Smooth muscle cell (in vitro differentiated cells): ENCODE data around the gene TMEM59L. TPM values are rescaled to one million over a fixed set of nuclear protein-coding genes. Genes with fewer than 3 reads are reported as not detected.
A peak's percentile ranks its signal among the peaks of the same experiment; 100 is the strongest.

Experiments
- DNase-seq: peaks from one replicate; lab custom pipeline; 2025; ENCODE audit not compliant: unreplicated experiment; lab: John Stamatoyannopoulos, UW
- H2AFZ ChIP-seq: fragments of 200-600 bp; sonication (generic); 2 replicates; pipeline ENCODE4 v1.6.0; 2016; ENCODE audit warnings: antibody characterized with exemption, low read depth, mild to moderate bottlenecking
- H3F3A ChIP-seq: fragments of 200-600 bp; sonication (generic); 2 replicates; pipeline ENCODE4 v1.6.0; 2017; ENCODE audit warnings: antibody characterized with exemption, low read depth
- H3K27ac ChIP-seq: fragments of 200-600 bp; sonication (generic); 2 replicates; pipeline ENCODE4 v1.5.1; 2016; ENCODE audit warnings: low read depth, mild to moderate bottlenecking
- H3K27me3 ChIP-seq: fragments of 200-600 bp; sonication (generic); 2 replicates; pipeline ENCODE4 v1.6.1; 2016; ENCODE audit warnings: low read depth, mild to moderate bottlenecking
- H3K36me3 ChIP-seq: fragments of 200-600 bp; sonication (generic); 2 replicates; pipeline ENCODE4 v1.5.1; 2016; ENCODE audit warnings: low read depth
- H3K4me1 ChIP-seq: fragments of 200-600 bp; sonication (generic); 2 replicates; pipeline ENCODE4 v1.5.1; 2016; ENCODE audit warnings: low read depth
- H3K4me2 ChIP-seq: fragments of 200-600 bp; sonication (generic); 2 replicates; pipeline ENCODE4 v1.6.0; 2016; ENCODE audit warnings: mild to moderate bottlenecking
- H3K4me3 ChIP-seq: fragments of 200-600 bp; sonication (generic); 2 replicates; pipeline ENCODE4 v1.5.1; 2016; ENCODE audit warnings: mild to moderate bottlenecking
- H3K79me2 ChIP-seq: fragments of 200-600 bp; sonication (generic); 2 replicates; pipeline ENCODE4 v1.6.0; 2016; ENCODE audit warnings: low read depth, mild to moderate bottlenecking
- H3K9ac ChIP-seq: fragments of 200-600 bp; sonication (generic); 2 replicates; pipeline ENCODE4 v1.6.0; 2016; ENCODE audit warnings: low read depth
- H3K9me3 ChIP-seq: fragments of 200-600 bp; sonication (generic); replicated peaks from 2 replicates; pipeline ENCODE4 v1.5.1; 2016; ENCODE audit warnings: low read depth
- H4K20me1 ChIP-seq: fragments of 200-600 bp; sonication (generic); 2 replicates; pipeline ENCODE4 v1.6.0; 2016; ENCODE audit warnings: low read depth
- WGBS: methylation state at CpG from one replicate; pipeline ENCODE4 v1.1.7; 2016; ENCODE audit warnings: low lambda C conversion rate; 5-methylcytosine and 5-hydroxymethylcytosine counted together
- polyA plus RNA-seq: library from polyadenylated mRNA; unstranded; fragments of >200 nt; fragmentation: Nextera tagmentation; extraction: Ambion mirVana; gene quantifications from 2 replicates; pipeline ENCODE4 v1.2.1, GENCODE V29; 2016
- total RNA-seq: library from RNA; depleted of rRNA; stranded (reverse); fragments of >200 nt; gene quantifications from 2 replicates; pipeline ENCODE4 v1.2.3, GENCODE V29; 2014
- TF ChIP-seq, protein P1 (sequence below): fragments of 200-600 bp; sonication (generic); IDR thresholded peaks from 2 replicates; pipeline ENCODE4 v1.5.1; 2017; ENCODE audit warnings: borderline replicate concordance, mild to moderate bottlenecking, antibody characterized with exemption; ENCODE audit not compliant: insufficient read depth, poor library complexity, severe bottlenecking

The TMEM59L gene
- total and polyA plus RNA-seq, 2 experiments from 2014 or later: 4.4 to 42.0 TPM

GRCh38 chr19:18647807-18648206 lies 35.1 kb downstream of the TMEM59L start:
- peaks cover 13% of the 10 kb centered on the region for H4K20me1 ChIP-seq
- H3K79me2 ChIP-seq: peaks cover 26% of the 10 kb centered on the region
- H3K4me3 ChIP-seq: no peak overlapping the region
- no peak overlapping the region for H3K4me2 ChIP-seq
- DNase-seq: no peak
- H3K9me3 ChIP-seq: no peaks in the 10 kb centered on the region
- no peaks in the 10 kb centered on the region for H3K27me3 ChIP-seq
- peaks cover 23% of the 10 kb centered on the region for H3F3A ChIP-seq
- no peak overlapping the region for H3K27ac ChIP-seq
- 97% methylated on average over 10 of the region's 10 CpGs for WGBS
- H3K4me1 ChIP-seq: peaks cover 22% of the 10 kb centered on the region
- H2AFZ ChIP-seq: no peak overlapping the region
- TF ChIP-seq, protein P1, sequence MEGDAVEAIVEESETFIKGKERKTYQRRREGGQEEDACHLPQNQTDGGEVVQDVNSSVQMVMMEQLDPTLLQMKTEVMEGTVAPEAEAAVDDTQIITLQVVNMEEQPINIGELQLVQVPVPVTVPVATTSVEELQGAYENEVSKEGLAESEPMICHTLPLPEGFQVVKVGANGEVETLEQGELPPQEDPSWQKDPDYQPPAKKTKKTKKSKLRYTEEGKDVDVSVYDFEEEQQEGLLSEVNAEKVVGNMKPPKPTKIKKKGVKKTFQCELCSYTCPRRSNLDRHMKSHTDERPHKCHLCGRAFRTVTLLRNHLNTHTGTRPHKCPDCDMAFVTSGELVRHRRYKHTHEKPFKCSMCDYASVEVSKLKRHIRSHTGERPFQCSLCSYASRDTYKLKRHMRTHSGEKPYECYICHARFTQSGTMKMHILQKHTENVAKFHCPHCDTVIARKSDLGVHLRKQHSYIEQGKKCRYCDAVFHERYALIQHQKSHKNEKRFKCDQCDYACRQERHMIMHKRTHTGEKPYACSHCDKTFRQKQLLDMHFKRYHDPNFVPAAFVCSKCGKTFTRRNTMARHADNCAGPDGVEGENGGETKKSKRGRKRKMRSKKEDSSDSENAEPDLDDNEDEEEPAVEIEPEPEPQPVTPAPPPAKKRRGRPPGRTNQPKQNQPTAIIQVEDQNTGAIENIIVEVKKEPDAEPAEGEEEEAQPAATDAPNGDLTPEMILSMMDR: no peak
- H3K36me3 ChIP-seq: no peaks in the 10 kb centered on the region
- H3K9ac ChIP-seq: no peak overlapping the region

- Histone ChIP-seq H3K4me1 (peaks cover 22% of the 10 kb centered on the region), H3K27me3 (no peaks in the 10 kb centered on the region), H3F3A (peaks cover 23% of the 10 kb centered on the region), H3K4me3 (no peak overlapping the region), H2AFZ (no peak overlapping the region), H4K20me1 (peaks cover 7% of the 10 kb centered on the region), H3K36me3 (no peaks in the 10 kb centered on the region), H3K9me3 (no peaks in the 10 kb centered on the region), H3K4me2 (peak overlapping the region; percentile 80), H3K27ac (peak overlapping the region; percentile 95), H3K79me2 (peaks cover 15% of the 10 kb centered on the region), H3K9ac (no peak overlapping the region)
- TF ChIP-seq, protein P1: no peak
- DNase-seq: no peak
- WGBS: 63% methylated on average over 13 of the region's 13 CpGs
These were observed 36.3 kb downstream of the TMEM59L start for GRCh38 chr19:18648973-18649315.

GRCh38 chr19:18649371-18650020 lies 36.8 kb downstream of the TMEM59L start:
- 46% methylated on average over 25 of the region's 25 CpGs for WGBS
- DNase-seq: no peak

More at GRCh38 chr19:18649371-18650020, 36.8 kb downstream of the TMEM59L start:
- no peaks in the 10 kb centered on the region for H3K9me3 ChIP-seq
- H3K27ac ChIP-seq: peak overlapping the region; percentile 95
- no peak overlapping the region for H3K4me3 ChIP-seq
- H4K20me1 ChIP-seq: peaks cover 7% of the 10 kb centered on the region
- H2AFZ ChIP-seq: no peak overlapping the region
- peak overlapping the region; percentile 79 for H3K9ac ChIP-seq
- peak overlapping the region; percentile 80 for H3K4me2 ChIP-seq
- H3K79me2 ChIP-seq: peaks cover 11% of the 10 kb centered on the region
- H3K27me3 ChIP-seq: no peaks in the 10 kb centered on the region
- TF ChIP-seq, protein P1: no peak
- peaks cover 22% of the 10 kb centered on the region for H3K4me1 ChIP-seq
- peaks cover 23% of the 10 kb centered on the region for H3F3A ChIP-seq
- H3K36me3 ChIP-seq: no peaks in the 10 kb centered on the region
